ENCODE results near the gene PARP11. TPM values are rescaled to one million over a fixed set of nuclear protein-coding genes. Genes with fewer than 3 reads are reported as not detected.
"Not testable (repeated sequence)": the region's sequence is repeated elsewhere in the genome, so short reads cannot be mapped to it uniquely, and the experiment has no call there.

The PARP11 gene
- total RNA-seq, 1 donor from 2014 or later: 16.7 TPM

- Mint-ChIP-seq H3K36me3 (peaks cover 16% of the 10 kb centered on the region), H3K4me3 (no peak overlapping the region), H3K9me3 (peaks cover 32% of the 10 kb centered on the region), H3K27me3 (ENCODE audit: low read depth) (no peaks in the 10 kb centered on the region), H3K27ac (no peak overlapping the region), H3K4me1 (peaks cover 22% of the 10 kb centered on the region)
- no peak for TF ChIP-seq CTCF (IDR thresholded peaks at IDR 0.05; ENCODE audit: unreplicated experiment)
- DNase-seq (ENCODE audit: low spot score in 2 of 2, unreplicated experiment in 2 of 2): no peak
Observed at GRCh38 chr12:3869865-3870264, 3.3 kb downstream of the PARP11 start.

GRCh38 chr12:3869433-3869832, 3.8 kb downstream of the PARP11 start:
- H3K4me1 Mint-ChIP-seq: peaks cover 22% of the 10 kb centered on the region
- H3K27me3 Mint-ChIP-seq (ENCODE audit: low read depth): no peaks in the 10 kb centered on the region
- TF ChIP-seq CTCF (IDR thresholded peaks at IDR 0.05; ENCODE audit: unreplicated experiment): no peak
- no peak overlapping the region for H3K4me3 Mint-ChIP-seq
- H3K9me3 Mint-ChIP-seq: peaks cover 36% of the 10 kb centered on the region
- peaks cover 21% of the 10 kb centered on the region for H3K36me3 Mint-ChIP-seq
- DNase-seq (ENCODE audit: low spot score in 2 of 2, unreplicated experiment in 2 of 2): no peak
- no peak overlapping the region for H3K27ac Mint-ChIP-seq

DNA sequence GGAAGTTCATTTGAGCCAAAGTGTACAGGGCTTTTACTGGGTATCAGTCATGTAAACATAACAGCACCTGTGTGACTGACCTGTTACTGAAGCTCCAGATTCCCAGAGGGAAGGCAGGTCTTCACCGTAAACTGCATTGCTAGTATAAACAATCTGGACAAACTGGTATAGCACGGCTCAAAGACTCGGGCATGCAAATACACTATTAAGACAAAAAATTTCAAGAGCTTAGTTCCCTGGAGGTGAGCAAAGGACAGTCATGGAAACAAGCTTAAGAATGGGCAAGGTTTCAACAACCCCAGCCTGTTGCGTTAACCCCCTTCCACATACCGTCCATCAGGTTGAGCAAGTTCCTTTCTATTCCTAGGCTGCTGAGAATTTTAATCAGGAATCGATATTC, 9.4 kb downstream of the PARP11 start:
- DNase-seq (ENCODE audit: low spot score in 2 of 2, unreplicated experiment in 2 of 2): no peak
- Mint-ChIP-seq H3K4me3 (no peak overlapping the region), H3K27ac (no peak overlapping the region), H3K27me3 (ENCODE audit: low read depth) (no peaks in the 10 kb centered on the region), H3K9me3 (peaks cover 52% of the 10 kb centered on the region), H3K36me3 (peaks cover 56% of the 10 kb centered on the region), H3K4me1 (no peaks in the 10 kb centered on the region)
- TF ChIP-seq CTCF (IDR thresholded peaks at IDR 0.05; ENCODE audit: unreplicated experiment): no peak

- Mint-ChIP-seq H3K36me3 (peaks cover 42% of the 10 kb centered on the region), H3K4me1 (peaks cover 5% of the 10 kb centered on the region), H3K27me3 (ENCODE audit: low read depth) (no peaks in the 10 kb centered on the region), H3K27ac (no peak overlapping the region), H3K9me3 (peaks cover 16% of the 10 kb centered on the region), H3K4me3 (no peak overlapping the region)
- no peak for DNase-seq (ENCODE audit: low spot score in 2 of 2, unreplicated experiment in 2 of 2)
- TF ChIP-seq CTCF (IDR thresholded peaks at IDR 0.05; ENCODE audit: unreplicated experiment): no peak
Observed at GRCh38 chr12:3842517-3842916, 30.7 kb downstream of the PARP11 start.

DNA sequence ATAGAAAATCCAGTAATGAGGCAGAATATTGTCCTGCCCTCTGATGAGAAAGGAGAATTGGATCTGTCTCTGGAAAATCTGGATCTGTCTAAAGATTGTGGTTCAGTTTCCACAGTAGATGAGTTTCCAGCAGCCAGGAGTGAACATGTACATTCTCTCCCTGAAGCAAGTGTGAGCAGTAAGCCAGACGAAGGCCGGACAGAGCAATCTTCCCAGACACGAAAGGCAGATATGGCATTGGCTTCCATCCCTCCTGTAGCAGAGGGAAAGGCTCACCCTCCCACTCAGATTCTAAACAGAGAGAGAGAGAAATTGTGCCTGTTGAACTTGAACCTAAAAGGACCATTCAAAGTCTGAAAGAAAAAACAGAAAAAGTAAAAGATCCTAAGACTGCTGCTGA, 31.4 kb downstream of the PARP11 start:
- DNase-seq (ENCODE audit: low spot score in 2 of 2, unreplicated experiment in 2 of 2): no peak
- Mint-ChIP-seq H3K27ac (peak overlapping the region; percentile 0), H3K9me3 (peaks cover 14% of the 10 kb centered on the region), H3K4me1 (peaks cover 5% of the 10 kb centered on the region), H3K36me3 (peaks cover 39% of the 10 kb centered on the region), H3K4me3 (no peak overlapping the region), H3K27me3 (ENCODE audit: low read depth) (no peaks in the 10 kb centered on the region)
- TF ChIP-seq CTCF (IDR thresholded peaks at IDR 0.05; ENCODE audit: unreplicated experiment): no peak

DNA sequence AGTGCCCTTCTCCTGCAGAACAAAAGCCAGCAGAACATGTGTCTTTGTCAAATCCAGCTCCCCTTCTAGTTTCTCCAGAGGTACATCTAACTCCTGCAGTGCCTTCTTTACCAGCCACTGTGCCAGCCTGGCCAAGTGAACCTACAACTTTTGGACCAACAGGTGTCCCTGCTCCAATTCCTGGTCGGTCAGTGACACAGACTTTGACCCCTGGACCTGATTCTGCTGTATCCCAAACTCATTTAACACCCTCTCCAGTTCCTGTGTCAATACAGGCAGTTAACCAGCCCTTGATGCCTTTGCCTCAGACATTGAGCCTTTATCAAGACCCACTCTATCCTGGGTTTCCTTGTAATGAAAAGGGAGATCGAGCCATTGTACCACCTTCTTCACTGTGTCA, 32.4 kb downstream of the PARP11 start:
- peaks cover 16% of the 10 kb centered on the region for H3K9me3 Mint-ChIP-seq
- peaks cover 38% of the 10 kb centered on the region for H3K36me3 Mint-ChIP-seq
- not testable (repeated sequence) for H3K4me3 Mint-ChIP-seq; DNase-seq (ENCODE audit: low spot score in 2 of 2, unreplicated experiment in 2 of 2); H3K27ac Mint-ChIP-seq; H3K4me1 Mint-ChIP-seq; H3K27me3 Mint-ChIP-seq (ENCODE audit: low read depth)

- peaks cover 40% of the 10 kb centered on the region for H3K36me3 Mint-ChIP-seq
- not testable (repeated sequence) for H3K27me3 Mint-ChIP-seq (ENCODE audit: low read depth); H3K4me1 Mint-ChIP-seq; H3K4me3 Mint-ChIP-seq; DNase-seq (ENCODE audit: low spot score in 2 of 2, unreplicated experiment in 2 of 2); H3K27ac Mint-ChIP-seq
- peaks cover 22% of the 10 kb centered on the region for H3K9me3 Mint-ChIP-seq
Observed at GRCh38 chr12:3839745-3840144, 33.5 kb downstream of the PARP11 start.

- H3K4me3 Mint-ChIP-seq; H3K27me3 Mint-ChIP-seq (ENCODE audit: low read depth); H3K27ac Mint-ChIP-seq; H3K4me1 Mint-ChIP-seq; DNase-seq (ENCODE audit: low spot score in 2 of 2, unreplicated experiment in 2 of 2): not testable (repeated sequence)
- H3K9me3 Mint-ChIP-seq: peaks cover 22% of the 10 kb centered on the region
- H3K36me3 Mint-ChIP-seq: peaks cover 40% of the 10 kb centered on the region
Observed at GRCh38 chr12:3838701-3839548, 34.3 kb downstream of the PARP11 start.
